ENCODE measurements around the gene DNAH12.

DNA sequence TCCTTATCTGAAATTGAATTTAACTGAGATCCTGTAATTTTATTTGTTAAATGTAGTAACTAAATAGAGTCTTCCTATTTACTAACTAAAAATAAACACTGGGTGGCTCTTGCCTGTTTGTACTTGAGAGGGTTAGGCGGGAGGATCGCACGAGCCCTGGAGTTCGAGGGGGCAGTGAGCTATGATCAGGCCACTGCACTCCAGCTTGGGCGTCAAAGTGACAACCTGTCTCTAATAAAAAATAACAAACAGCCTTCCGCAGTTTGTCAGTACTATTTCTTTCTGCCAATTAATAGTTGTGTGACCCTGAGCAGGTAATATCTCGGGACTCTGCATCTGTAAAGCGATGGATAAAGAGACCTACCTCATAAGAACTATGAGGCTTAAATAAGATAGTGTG is 11.2 kb upstream of the DNAH12 start:
- no peak for TF ChIP-seq ZFX (IDR thresholded peaks at IDR 0.05; ENCODE audit: borderline replicate concordance)
- TF ChIP-seq, protein P1, sequence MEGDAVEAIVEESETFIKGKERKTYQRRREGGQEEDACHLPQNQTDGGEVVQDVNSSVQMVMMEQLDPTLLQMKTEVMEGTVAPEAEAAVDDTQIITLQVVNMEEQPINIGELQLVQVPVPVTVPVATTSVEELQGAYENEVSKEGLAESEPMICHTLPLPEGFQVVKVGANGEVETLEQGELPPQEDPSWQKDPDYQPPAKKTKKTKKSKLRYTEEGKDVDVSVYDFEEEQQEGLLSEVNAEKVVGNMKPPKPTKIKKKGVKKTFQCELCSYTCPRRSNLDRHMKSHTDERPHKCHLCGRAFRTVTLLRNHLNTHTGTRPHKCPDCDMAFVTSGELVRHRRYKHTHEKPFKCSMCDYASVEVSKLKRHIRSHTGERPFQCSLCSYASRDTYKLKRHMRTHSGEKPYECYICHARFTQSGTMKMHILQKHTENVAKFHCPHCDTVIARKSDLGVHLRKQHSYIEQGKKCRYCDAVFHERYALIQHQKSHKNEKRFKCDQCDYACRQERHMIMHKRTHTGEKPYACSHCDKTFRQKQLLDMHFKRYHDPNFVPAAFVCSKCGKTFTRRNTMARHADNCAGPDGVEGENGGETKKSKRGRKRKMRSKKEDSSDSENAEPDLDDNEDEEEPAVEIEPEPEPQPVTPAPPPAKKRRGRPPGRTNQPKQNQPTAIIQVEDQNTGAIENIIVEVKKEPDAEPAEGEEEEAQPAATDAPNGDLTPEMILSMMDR (IDR thresholded peaks at IDR 0.05), result no peak

Data from 22Rv1 (cell line).